ENCODE data around the gene ORMDL1.
"Not testable (repeated sequence)": the region's sequence is repeated elsewhere in the genome, so short reads cannot be mapped to it uniquely, and the experiment has no call there.

ORMDL1 gene

DNA sequence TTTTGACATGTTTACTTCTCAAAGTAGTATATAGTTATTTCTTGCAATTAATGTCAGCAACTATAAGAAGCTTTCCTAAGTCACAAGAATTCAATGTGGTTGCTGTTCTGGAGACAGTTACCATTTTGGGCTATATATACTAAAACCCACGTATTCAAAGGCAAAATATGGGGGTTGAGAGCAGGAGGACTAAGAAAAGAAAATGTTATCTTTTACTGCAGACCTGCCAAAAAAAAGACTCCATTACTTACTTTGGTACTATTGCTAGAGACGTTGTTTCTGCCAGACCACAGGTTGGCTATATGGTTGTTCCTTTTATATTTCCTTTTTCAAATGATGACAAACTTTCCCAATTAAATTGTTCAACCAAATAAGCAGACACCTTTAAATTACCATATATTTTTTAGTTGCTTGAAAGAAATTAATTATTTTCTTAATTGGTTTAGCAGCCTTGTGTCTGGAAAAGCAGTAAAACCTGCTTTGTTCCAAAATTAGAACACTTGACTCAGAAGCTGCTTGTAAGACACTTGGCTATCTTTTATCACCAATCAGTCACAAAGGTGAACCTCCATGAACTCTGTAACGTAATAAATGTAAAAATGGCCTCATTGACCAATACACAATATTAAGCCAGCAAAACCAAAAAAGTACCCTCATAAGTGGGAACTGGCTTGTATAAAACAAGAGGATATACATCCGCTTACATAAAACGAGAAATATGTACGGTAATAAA, 13.4 kb downstream of the ORMDL1 start:
- DNase-seq, result no peak

DNA sequence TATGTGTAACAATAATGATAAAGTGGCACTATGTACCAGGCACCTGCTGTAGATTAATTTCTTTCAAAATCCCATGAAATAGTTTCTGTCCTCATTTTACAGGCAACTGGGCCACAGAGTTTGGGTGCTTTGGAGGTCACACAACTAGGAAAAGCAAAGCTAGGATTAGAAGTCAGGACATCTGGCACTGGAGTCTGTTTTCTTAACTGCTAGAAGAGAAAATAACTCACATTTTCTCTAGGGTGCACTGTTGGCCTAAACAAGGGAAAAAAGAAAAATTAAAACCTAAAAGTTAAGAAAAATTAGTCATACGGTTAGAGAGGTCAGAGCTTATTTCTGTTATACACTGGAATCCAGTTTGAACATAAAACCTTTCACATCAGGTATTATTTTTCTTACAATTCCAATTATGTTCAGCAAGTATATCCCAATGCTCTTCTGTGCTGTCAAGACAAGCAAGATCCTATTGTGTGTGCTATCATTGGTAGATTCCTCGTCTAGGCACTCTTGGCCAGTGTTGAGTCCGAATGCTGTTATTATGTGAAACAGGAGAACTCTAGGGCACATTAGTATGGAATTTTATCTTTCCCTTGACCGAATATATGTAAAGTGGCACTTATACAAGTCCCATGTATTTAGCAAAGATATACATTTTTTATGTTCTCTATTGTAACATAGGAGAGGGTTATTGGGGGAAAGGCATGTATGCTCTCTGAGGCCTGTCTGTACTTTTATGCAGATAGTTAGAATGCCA, 20.1 kb downstream of the ORMDL1 start:
- peak; percentile 20 for DNase-seq

DNA sequence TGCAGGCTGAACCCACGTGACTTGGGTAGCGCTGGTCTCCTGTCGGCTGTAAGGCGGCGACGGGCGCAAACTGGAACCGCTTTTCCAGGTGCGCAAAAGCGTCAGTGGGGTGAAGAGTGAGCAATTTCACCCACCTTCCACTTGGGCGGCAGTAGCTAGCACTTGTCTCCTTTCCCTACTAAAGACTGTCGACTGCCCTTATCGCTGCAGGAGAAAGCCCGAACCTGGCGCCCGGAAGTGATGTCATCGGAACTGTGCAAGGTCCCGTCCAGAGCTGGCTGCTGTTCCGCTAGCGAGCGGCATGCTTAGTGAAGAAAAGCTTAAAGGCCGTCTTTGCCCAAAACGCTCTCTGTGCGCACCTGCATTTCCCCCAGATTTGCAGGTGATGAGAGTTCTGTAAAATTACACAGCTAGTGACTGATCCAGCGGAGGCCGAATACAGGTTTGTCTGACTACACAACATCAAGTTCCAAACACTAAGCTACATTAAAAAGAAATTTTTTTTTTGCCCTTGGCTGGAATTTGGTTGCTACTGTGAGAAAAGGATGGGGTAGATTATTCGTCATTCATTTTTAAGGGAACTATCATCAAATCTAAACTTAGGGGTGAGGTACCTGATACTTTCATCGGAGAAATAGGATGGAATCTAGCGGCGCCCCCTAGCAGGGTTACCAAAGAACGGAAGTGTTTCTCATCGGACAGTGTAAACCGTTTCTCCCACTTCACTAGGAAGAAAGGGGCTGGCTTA, 21.4 kb downstream of the ORMDL1 start, which contains the start of gene OSGEPL1:
OSGEPL1 (minus strand) TSS at position 242 of the 748 bp plus-strand sequence. CDS start 1,152 bp downstream, outside the sequence.
- peak; percentile 96 for DNase-seq

DNA sequence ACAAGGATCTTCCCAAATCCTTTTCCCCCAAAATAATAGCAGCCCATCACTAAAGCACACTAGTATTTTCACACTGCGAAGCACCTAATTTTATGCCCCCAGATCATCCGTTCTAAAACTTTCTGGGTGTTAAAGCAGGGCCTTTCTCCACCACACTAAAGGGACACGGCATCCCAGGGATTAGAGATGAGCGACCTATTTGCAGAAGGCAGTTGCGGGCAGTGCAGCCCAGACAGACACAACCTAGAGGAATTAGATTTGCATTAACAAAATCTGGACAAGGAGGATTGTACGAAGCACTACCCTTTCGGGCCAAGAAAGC, 21.9 kb downstream of the ORMDL1 start:
- no peak for DNase-seq

DNA sequence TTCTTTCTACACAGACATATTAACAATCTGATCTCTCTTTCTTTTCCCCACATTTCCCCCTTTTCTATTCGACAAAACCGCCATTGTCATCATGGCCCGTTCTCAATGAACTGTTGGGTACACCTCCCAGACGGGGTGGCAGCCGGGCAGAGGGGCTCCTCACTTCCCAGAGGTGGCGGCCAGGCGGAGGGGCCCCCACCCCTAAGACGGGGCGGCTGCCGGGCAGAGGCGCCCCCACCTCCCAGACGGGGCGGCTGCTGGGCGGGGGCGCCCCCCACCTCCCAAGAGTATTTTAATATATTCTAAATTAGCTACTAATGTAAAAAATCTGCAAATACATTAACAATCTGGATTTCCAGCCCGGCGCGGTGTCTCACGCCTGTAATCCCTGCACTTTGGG, 24.0 kb downstream of the ORMDL1 start:
- DNase-seq, result not testable (repeated sequence)

DNA sequence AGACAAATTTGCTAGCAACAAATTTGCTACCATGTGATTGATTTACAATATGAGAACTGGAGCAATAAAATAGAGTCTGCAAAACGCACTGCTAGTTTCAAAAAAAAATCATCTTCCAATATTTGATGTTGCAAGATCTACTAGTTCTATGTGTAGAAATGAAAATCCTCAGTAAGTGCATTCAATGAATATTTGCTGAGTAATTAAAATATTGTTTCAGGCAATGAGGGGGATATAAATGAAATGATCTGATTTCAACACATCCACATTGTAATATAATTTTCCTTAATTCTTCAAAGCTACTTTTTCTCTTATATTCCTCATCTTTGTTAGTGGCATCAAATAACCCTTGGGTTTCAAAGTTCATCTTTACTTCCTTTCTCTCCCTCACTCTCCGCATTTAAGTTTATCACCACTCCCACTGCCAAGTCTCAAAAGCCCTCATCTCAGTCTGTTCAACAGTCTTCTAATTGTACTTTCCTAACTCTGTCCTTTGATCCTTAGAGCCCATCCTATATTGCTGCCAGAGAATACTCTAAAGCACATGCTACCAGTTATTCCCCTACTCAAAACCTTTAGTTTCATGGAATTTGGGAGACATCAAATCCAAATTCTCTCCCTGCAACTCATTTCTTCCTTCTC, 27.7 kb downstream of the ORMDL1 start:
- no peak for DNase-seq

DNA sequence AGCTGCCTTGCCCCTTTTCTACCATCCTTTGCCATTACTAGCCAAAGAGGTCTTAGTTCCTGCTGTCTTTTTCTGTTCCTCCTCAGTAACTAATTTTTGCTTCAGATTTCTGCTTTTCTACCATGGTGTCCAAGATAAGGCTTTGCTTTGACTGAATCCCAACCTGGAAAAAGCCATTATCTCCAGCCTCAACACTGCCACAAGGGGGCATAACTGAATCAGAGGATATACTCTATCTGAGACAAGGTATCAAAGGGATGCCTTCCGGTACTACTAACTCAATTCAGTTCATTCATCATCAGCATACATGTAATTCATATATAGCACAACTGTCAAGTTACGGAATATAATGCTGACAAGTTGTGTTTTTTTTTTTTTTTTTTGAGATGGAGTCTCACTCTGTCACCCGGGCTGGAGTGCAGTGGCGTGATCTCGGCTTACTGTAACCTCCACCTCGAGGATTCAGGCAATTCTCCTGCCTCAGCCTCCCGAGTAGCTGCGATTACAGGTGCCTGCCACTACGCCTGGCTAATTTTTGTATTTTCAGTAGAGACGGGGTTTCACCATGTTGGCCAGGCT, 33.0 kb downstream of the ORMDL1 start:
- peak; percentile 33 for DNase-seq

DNA sequence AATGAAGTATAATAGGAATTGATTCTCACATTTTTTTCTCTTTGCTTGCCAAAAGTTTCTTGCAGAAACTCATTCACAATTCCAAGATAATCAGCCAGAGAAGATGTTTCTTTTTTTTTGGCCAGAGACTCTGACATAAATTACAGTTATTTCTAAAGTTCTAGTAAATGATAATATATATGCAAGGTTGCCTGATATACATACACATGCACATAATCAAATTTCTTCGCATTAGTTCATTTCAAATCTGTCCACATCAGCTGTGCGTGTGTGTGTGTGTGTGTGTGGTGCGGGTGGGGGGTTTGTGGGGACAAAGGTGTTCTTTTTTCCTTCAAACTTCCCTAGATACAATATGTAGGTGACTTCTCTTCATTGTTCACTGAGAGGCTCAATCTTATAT, 54.7 kb downstream of the ORMDL1 start:
- no peak for DNase-seq

DNA sequence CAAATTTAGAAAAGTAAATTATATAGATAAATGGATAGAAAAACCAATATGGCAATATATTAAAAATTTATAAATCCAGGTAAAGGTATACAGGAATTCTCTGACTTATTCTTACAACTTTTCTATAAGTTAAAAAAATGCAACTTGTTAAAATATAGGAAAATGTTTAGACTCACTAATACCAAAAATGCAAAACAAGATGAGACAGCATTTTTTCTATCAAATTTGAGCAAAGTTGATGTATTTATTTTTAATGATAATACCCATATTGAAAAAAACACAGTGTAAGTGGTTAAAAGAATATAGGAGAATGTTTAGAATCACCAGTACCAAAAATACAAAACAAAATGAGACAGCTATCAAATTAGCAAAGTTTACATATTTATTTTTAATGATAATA, 57.3 kb downstream of the ORMDL1 start:
- DNase-seq, result no peak

DNA sequence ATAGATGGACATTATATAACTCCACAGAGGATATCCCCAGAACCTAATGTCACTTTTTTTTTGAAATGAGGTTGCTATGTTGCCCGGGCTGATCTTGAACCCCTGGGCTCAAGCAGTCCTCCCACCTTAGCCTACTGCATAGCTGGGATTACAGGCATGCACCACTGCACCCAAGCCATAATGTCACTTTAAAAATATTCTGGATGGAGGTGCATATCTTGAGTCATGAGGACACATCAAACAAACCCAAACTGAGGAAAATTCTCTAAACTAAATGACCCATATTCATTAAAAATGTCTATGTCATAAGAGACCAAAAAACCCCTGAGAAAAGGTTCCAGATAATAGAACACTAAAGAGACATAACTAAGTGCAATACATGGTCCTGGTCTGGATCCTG, 57.9 kb downstream of the ORMDL1 start:
- DNase-seq, result no peak

DNA sequence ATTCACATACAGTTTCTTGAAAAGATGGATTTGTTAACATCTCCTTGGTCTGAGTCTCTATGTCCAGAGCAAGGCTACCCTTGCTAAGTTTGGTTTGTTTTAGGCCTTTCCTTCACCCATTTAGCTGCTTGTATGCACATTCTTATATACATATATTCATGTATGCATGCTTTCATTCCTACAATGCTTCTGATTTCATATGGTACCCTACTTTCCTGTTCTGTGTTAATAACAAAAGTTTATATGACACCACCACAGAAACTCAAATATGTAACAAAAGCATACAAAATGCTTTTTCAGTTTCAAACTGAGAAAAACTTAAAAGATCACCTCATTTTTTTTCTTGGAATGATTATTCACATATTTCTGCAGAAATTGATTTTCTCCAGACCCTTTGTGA, 60.9 kb downstream of the ORMDL1 start:
- no peak for DNase-seq

Measured in NCI-H1694 (cell line).